Left lobe of liver (tissue), 2 donors: ENCODE measurements around the gene ABHD14A. TPM values are rescaled to one million over a fixed set of nuclear protein-coding genes. Genes with fewer than 3 reads are reported as not detected.

Experiments used
- ATAC-seq: fragments of 200-7000 bp; cut with Tn5 transposase; one replicate; pipeline ENCODE4 v1.9.1; 2020; ENCODE audit warnings: mild to moderate bottlenecking, moderate library complexity
- DNase-seq: peaks from one replicate; pipeline ENCODE4 v3.0.0-alpha.2; 2020; ENCODE audit warnings: low spot score
- total RNA-seq: library from RNA; stranded (reverse); gene quantifications from one replicate; pipeline ENCODE4 v1.2.1, GENCODE V29; 2021
- donor health status: DM: no; HTN: no; CAD: no; lungs with moderate emphysema.
- donor health status: DM: no; HTN: yes; CAD: no.

Gene ABHD14A
- total RNA-seq, 1 donor from 2014 or later: 13.8 TPM

GRCh38 chr3:51968883-51969678 lies 5.8 kb upstream of the ABHD14A start:
- DNase-seq: no peak
- no peak for ATAC-seq

- ATAC-seq (no peak), DNase-seq (no peak)
Observed at GRCh38 chr3:51969841-51970240, 5.0 kb upstream of the ABHD14A start.

- ATAC-seq (peak; percentile 34), DNase-seq (peak; percentile 89)
Observed at GRCh38 chr3:51970606-51971300, 4.1 kb upstream of the ABHD14A start.

DNA sequence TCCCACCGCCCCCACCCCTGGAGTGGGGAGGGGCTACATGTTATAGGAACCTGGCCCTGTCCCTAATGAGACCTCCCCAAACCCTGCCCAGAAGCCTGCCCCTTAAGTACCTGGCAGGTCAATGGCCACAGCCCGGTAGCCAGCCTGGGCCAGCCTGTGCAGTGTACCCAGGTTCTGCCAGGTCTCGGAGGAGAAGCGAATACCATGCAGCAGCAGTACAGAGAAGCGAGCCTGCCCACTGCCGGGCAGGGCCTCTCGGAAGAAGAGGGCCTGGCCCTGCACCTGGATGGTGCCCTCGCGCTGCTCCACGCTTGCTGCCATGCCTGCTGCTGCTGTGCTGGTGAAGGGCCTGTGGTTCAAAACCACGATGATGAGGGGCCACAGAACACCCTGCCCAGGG lies 3.5 kb upstream of the ABHD14A start:
- ATAC-seq (no peak), DNase-seq (no peak)

- ATAC-seq (peak; percentile 56), DNase-seq (peak; percentile 90)
Observed at GRCh38 chr3:51974277-51974962, 444 bp upstream of the ABHD14A start.

DNA sequence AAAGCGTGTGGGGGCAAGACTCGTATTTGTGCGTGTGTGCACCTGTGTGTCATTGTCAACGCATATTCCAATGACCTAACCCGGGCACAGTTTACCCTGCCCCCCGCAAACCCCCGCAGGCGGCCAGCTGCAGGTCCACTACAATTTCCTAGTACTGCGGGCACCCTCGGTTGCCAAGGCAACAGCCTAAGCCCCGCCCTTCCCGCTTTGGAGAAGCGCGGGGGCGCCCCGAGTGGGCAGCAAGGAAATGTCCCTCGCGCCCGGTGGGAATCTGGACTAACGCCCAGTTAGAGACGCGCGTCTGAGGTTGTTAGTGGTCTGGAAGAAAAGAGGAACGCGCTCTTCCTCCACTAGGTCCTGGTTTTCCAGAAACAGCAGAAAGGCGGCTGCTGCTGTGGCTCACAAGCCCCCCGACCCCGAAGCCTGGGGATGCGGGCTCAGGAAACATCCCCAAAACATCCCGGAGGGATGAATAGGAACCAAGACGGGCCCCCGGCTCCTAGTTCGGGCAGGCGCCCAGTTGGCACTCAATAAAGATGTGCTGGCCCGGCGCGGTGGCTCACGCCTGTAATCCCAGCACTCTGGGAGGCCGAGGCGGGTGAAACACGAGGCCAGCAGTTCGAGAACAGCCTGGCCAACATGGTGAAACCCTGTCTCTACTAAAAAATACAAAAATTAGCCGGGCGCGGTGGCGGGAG lies 1.1 kb downstream of the ABHD14A start:
- no peak for ATAC-seq
- DNase-seq: peak; percentile 75

GRCh38 chr3:51977446-51978142 lies 2.7 kb downstream of the ABHD14A start:
- DNase-seq: no peak
- ATAC-seq: no peak

DNA sequence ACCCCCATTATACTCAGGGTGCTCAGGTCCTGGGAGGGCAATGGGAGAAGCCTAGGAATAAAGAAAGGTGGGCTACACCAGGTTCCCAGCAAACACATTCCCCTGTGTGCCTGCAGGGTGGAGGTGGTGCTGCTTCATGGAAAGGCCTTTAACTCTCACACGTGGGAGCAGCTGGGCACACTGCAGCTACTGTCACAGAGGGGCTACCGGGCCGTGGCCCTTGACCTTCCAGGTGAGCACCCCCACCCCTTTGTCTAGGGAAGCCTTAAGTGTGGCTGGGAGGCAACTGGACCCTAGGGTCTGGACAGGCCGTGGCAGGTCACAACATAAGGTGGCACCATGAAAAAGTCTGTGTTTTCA lies 3.3 kb downstream of the ABHD14A start:
- DNase-seq (no peak), ATAC-seq (no peak)

DNA sequence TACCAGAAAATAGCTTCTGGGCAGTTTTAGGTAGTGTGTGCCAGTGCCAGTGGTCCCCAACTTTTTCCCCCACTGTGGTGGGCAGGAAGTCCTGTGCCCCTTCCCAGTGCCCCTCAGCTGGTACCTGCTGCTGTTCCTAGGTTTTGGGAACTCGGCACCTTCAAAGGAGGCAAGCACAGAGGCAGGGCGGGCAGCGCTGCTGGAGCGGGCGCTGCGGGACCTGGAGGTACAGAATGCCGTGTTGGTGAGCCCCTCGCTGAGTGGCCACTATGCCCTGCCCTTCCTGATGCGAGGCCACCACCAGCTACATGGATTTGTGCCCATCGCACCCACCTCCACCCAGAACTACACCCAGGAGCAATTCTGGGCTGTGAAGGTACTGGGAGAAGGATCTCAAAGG lies 5.4 kb downstream of the ABHD14A start:
- no peak for DNase-seq
- no peak for ATAC-seq

DNA sequence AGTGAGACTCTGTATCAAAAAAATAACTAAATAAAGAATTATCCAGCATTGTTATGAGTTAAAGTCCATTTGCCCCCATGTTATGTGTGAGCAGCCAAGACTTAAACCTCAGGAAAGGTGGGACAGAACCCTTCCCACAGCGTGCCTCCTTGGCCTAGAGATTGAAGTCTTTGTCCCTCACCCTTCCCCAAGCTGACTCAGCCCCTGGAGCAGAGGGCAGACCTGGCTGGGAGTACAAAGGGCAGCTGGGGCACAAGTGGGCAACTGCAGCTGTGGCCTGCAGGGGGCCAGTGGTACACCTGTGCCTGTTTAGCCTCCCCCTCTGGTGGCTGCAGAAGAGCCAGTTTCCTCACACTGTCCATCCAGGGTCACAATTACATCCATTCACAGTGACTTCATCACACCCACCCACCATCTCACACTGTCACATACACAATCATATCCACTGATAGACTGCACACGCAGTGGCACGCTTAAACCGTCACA lies 7.5 kb downstream of the ABHD14A start:
- DNase-seq (peak; percentile 89), ATAC-seq (peak; percentile 72)

GRCh38 chr3:51982838-51983577 lies 8.1 kb downstream of the ABHD14A start, which contains the start of gene ACY1:
TSS of gene ACY1 (plus strand) at chr3:51983535. CDS start at chr3:51984065, 530 bp downstream.
- peak; percentile 98 for DNase-seq
- peak; percentile 83 for ATAC-seq

DNA sequence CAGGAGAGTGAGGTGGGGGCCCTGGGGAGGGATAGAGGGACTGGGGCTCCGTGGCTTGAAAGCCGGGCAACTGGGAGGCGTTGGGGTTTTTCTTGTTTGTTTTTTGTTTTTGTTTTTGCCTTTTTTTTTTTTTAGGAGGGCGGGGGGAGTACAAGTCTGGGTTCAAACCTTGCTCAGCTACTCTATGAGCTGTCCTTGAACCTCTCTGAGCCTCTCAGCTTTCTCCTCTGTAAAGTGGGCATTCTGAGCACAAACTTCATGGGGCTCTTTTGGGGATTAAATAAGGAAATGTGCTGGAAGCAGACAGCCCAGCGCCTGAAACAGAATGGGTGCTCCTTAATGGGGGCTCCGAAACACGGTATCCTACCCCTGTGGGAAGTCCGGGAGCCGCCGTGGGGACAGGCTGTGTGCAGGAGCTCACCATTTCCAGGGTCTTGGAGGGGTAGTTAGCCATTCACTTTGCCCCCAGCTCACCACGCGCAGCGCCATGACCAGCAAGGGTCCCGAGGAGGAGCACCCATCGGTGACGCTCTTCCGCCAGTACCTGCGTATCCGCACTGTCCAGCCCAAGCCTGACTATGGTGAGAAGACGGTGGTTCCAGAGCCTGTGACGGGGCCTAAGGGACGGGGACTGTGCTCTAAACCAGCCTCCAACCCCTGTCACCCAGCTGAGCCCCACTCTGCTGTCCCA lies 8.9 kb downstream of the ABHD14A start:
- no peak for DNase-seq
- no peak for ATAC-seq

GRCh38 chr3:51984269-51984647 lies 9.4 kb downstream of the ABHD14A start:
- DNase-seq: no peak

GRCh38 chr3:51985063-51985462 lies 10.2 kb downstream of the ABHD14A start:
- no peak for ATAC-seq

More at GRCh38 chr3:51984269-51984647, 9.4 kb downstream of the ABHD14A start:
- ATAC-seq: no peak

DNA sequence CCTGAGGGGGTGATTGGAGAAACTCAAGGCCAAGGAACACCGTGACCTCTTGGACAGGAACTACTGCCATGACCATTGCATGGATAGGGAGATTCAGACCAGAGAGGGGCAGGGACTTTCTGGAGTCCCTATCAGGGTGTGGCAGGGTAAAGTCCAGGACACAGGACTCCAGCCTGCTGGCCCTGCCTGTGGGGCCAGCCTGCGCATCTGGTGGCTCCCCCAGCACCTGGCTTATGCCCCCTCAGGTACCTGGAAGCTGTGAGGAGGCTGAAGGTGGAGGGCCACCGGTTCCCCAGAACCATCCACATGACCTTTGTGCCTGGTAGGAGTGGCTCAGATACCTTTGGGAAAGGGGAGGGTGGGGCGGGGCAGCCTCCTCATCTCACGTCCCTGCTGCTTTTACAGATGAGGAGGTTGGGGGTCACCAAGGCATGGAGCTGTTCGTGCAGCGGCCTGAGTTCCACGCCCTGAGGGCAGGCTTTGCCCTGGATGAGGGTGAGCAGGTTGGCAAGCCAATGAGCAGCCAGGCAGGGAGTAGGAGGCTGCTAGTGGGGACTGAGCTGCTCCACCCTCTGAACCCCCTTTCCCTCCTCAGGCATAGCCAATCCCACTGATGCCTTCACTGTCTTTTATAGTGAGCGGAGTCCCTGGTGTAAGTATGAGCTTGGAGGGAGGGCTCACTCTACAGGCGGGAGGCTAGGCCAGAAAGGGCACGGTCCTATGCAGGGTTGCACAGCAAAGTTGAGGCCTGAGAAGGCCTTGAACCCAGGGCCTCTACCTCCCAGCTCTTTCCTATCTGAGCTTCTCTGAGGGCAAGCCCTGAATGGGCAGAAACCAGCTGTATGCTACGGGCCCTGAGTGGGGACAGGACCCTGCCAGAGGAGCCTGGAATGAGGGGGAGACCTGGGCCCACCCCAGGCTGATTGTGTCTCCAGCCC lies 11.4 kb downstream of the ABHD14A start:
- DNase-seq: no peak
- ATAC-seq: no peak

More at GRCh38 chr3:51985063-51985462, 10.2 kb downstream of the ABHD14A start:
- DNase-seq: no peak

GRCh38 chr3:51987568-51987967 lies 12.7 kb downstream of the ABHD14A start:
- ATAC-seq: no peak

DNA sequence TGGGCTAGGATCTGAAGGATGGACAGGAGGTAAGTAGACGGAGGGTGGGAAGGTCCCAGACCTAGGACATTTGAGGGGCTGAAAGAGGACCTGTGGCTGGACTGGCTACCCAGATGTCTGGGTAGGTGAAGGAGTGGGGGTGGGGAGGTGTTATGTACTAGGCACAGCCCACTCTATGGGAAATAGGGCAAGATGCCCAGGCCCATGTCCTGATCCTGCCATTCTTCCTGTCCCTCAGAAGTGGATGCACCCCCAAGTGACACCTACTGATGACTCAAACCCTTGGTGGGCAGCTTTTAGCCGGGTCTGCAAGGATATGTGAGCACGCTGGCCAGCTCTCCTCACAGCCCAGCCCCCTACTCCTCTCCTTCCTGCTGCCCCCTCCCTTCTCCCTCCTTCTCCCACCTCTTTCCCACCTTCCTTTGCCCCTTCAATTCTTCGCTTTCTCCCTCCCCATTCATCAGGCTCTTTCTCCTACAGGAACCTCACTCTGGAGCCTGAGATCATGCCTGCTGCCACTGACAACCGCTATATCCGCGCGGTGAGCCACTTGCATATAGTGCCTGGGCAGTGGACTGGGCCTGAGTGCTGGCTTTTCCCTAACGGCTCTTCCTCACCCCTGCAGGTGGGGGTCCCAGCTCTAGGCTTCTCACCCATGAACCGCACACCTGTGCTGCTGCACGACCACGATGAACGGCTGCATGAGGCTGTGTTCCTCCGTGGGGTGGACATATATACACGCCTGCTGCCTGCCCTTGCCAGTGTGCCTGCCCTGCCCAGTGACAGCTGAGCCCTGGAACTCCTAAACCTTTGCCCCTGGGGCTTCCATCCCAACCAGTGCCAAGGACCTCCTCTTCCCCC lies 13.7 kb downstream of the ABHD14A start:
- ATAC-seq: no peak
- DNase-seq: no peak

More at GRCh38 chr3:51987568-51987967, 12.7 kb downstream of the ABHD14A start:
- no peak for DNase-seq
